Activated naive CD4-positive, alpha-beta T cell treated with anti-CD3 and anti-CD28 coated beads, Interleukin-2, amount 50 U/mL, for 72 hours (primary cell): ENCODE data around the gene PCBD1. TPM values are rescaled to one million over a fixed set of nuclear protein-coding genes. Genes with fewer than 3 reads are reported as not detected.

ENCODE experiments used
- ATAC-seq, 2 donors: fragments of 150-1000 bp; cut with Tn5 transposase; 2 replicates each; pipeline ENCODE4 v1.10.0; 2021; ENCODE audit warnings: mild to moderate bottlenecking in 2 of 2, moderate library complexity in 2 of 2
- DNase-seq, 2 donors: peaks; one replicate each; pipeline ENCODE4 v3.0.0; 2021 to 2022; ENCODE audit warnings: low spot score in 2 of 2
- H3K27ac Mint-ChIP-seq, 2 donors: one replicate each; pipeline ENCODE4 v1.8.0; 2022; ENCODE audit warnings: mild to moderate bottlenecking in 2 of 2, mixed read lengths in 2 of 2
- H3K36me3 Mint-ChIP-seq, 2 donors: one replicate each; pipeline ENCODE4 v1.8.0; 2022; ENCODE audit warnings: mixed read lengths in 2 of 2
- H3K9me3 Mint-ChIP-seq, 2 donors: one replicate each; pipeline ENCODE4 v1.8.0; 2022; ENCODE audit warnings: mixed read lengths in 2 of 2
- total RNA-seq, 2 donors: library from RNA; stranded (reverse); gene quantifications; one replicate each; pipeline ENCODE4 v1.2.3, GENCODE V29; 2022

Gene PCBD1
- total RNA-seq, 2 donors from 2014 or later: 22.3 to 52.5 TPM

- DNase-seq: no peak
- peaks cover 0 to 3% of the 10 kb centered on the region in 2 donors for H3K9me3 Mint-ChIP-seq
- no peak for ATAC-seq
- H3K36me3 Mint-ChIP-seq: no peaks in the 10 kb centered on the region
- H3K27ac Mint-ChIP-seq: no peak overlapping the region
Measured at GRCh38 chr10:70908406-70909296, 20.3 kb upstream of the PCBD1 start.

GRCh38 chr10:70907637-70908405 lies 19.5 kb upstream of the PCBD1 start:
- no peak for ATAC-seq
- peaks cover 0 to 3% of the 10 kb centered on the region in 2 donors for H3K9me3 Mint-ChIP-seq

GRCh38 chr10:70906953-70907636 lies 18.7 kb upstream of the PCBD1 start:
- no peak for ATAC-seq
- Mint-ChIP-seq H3K9me3 (peaks cover 0 to 2% of the 10 kb centered on the region in 2 donors), H3K27ac (no peak overlapping the region), H3K36me3 (no peaks in the 10 kb centered on the region)
- DNase-seq: peak in 1 of 2 donors; percentile 9

More at GRCh38 chr10:70907637-70908405, 19.5 kb upstream of the PCBD1 start:
- no peaks in the 10 kb centered on the region for H3K36me3 Mint-ChIP-seq
- no peak overlapping the region for H3K27ac Mint-ChIP-seq
- peak in 1 of 2 donors; percentile 37 for DNase-seq

GRCh38 chr10:70906031-70906783 lies 17.8 kb upstream of the PCBD1 start:
- Mint-ChIP-seq H3K36me3 (no peaks in the 10 kb centered on the region), H3K27ac (no peak overlapping the region), H3K9me3 (no peaks in the 10 kb centered on the region)
- ATAC-seq (no peak), DNase-seq (no peak)

- DNase-seq (peak in 1 of 2 donors; percentile 42), ATAC-seq (no peak)
- no peaks in the 10 kb centered on the region for H3K9me3 Mint-ChIP-seq
- H3K36me3 Mint-ChIP-seq: no peaks in the 10 kb centered on the region
- no peak overlapping the region for H3K27ac Mint-ChIP-seq
Measured at GRCh38 chr10:70905071-70906021, 17.0 kb upstream of the PCBD1 start.

GRCh38 chr10:70903262-70903921 lies 15.0 kb upstream of the PCBD1 start:
- H3K36me3 Mint-ChIP-seq: no peaks in the 10 kb centered on the region
- DNase-seq (peak; percentile 49 to 56), ATAC-seq (peak in 1 of 2 donors; percentile 37)
- no peak overlapping the region for H3K27ac Mint-ChIP-seq
- H3K9me3 Mint-ChIP-seq: no peaks in the 10 kb centered on the region

- Mint-ChIP-seq H3K9me3 (no peaks in the 10 kb centered on the region), H3K36me3 (no peaks in the 10 kb centered on the region), H3K27ac (no peak overlapping the region)
- DNase-seq (peak in 1 of 2 donors; percentile 40), ATAC-seq (no peak)
Measured at GRCh38 chr10:70902661-70903261, 14.4 kb upstream of the PCBD1 start.

GRCh38 chr10:70901276-70901878 lies 13.0 kb upstream of the PCBD1 start:
- ATAC-seq (no peak), DNase-seq (no peak)
- Mint-ChIP-seq H3K27ac (peak overlapping the region in 1 of 2 donors; percentile 22), H3K9me3 (no peaks in the 10 kb centered on the region), H3K36me3 (no peaks in the 10 kb centered on the region)

GRCh38 chr10:70899096-70899495 lies 10.7 kb upstream of the PCBD1 start:
- Mint-ChIP-seq H3K36me3 (no peaks in the 10 kb centered on the region), H3K9me3 (no peaks in the 10 kb centered on the region), H3K27ac (no peak overlapping the region)
- DNase-seq (no peak), ATAC-seq (no peak)

GRCh38 chr10:70898687-70899086 lies 10.3 kb upstream of the PCBD1 start:
- no peak overlapping the region for H3K27ac Mint-ChIP-seq
- DNase-seq (no peak), ATAC-seq (no peak)
- no peaks in the 10 kb centered on the region for H3K9me3 Mint-ChIP-seq
- no peaks in the 10 kb centered on the region for H3K36me3 Mint-ChIP-seq

GRCh38 chr10:70896551-70896950 lies 8.2 kb upstream of the PCBD1 start:
- no peak overlapping the region for H3K27ac Mint-ChIP-seq
- ATAC-seq (no peak), DNase-seq (no peak)
- H3K9me3 Mint-ChIP-seq: no peaks in the 10 kb centered on the region
- H3K36me3 Mint-ChIP-seq: no peaks in the 10 kb centered on the region

GRCh38 chr10:70894416-70894815 lies 6.1 kb upstream of the PCBD1 start:
- ATAC-seq: no peak
- Mint-ChIP-seq H3K36me3 (no peaks in the 10 kb centered on the region), H3K27ac (no peak overlapping the region), H3K9me3 (no peaks in the 10 kb centered on the region)
- DNase-seq: no peak

- DNase-seq: no peak
- Mint-ChIP-seq H3K27ac (no peak overlapping the region), H3K9me3 (no peaks in the 10 kb centered on the region), H3K36me3 (no peaks in the 10 kb centered on the region)
- ATAC-seq: peak in 1 of 2 donors; percentile 30
Measured at GRCh38 chr10:70893227-70894006, 5.1 kb upstream of the PCBD1 start.
